Measurements from ENCODE around the gene SERPINA5.

Gene SERPINA5

DNA sequence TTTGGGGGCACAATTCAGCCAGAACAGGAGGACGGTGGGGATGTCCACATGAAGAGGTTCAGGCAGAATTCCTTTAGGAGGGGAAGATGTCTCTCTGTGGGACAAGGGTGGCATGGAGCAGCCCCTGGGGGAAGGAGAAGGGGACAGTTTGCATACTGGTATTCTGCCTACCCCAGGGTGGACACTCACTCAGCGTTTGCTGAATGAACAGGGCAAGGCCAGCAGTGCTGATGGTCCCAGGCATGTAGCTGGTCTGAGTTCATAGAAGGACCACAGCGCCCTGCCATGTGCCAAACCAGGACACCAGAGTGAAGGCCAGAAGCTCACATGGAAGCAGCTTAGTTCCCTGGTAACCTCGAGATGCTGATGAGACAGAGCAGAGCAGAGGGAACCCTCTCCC is 5.4 kb downstream of the SERPINA5 start:
- TF ChIP-seq TCF12 (IDR thresholded peaks at IDR 0.05; ENCODE audit: low read depth) (no peak), ZBTB7A (IDR thresholded peaks at IDR 0.05; ENCODE audit: low read depth) (no peak)

DNA sequence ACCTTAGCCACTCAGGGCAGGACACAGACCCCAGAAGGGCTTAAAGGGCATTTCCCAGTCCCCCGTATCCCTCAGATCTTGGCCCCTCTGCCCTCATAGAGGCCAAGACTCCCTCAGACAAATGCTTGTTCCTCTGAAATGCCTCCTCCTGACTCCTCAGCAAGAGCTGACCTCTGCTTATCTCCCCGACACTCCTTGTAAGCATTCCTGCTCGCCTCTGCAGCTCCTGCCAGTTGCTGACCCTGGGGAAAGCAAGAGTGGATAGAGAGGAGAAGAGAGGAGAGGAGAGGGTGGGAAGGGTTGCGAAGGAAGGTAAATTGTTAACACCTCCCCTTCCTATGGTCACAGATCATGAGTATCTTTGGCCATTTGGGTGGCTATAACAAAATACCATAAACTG is 7.1 kb downstream of the SERPINA5 start:
- TF ChIP-seq TCF12 (IDR thresholded peaks at IDR 0.05; ENCODE audit: low read depth) (no peak), ZBTB7A (IDR thresholded peaks at IDR 0.05; ENCODE audit: low read depth) (no peak), TAF1 (IDR thresholded peaks at IDR 0.05; ENCODE audit: low read depth) (no peak), YY1 (IDR thresholded peaks at IDR 0.05; ENCODE audit: low read depth) (no peak), CREB1 (IDR thresholded peaks at IDR 0.05; ENCODE audit: low read depth) (no peak), EGR1 (IDR thresholded peaks at IDR 0.05) (no peak), CEBPB (IDR thresholded peaks at IDR 0.05) (no peak), RAD21 (IDR thresholded peaks at IDR 0.05; ENCODE audit: low read depth) (no peak), FOXM1 (IDR thresholded peaks at IDR 0.05; ENCODE audit: borderline replicate concordance, low read depth) (no peak), TEAD4 (IDR thresholded peaks at IDR 0.05) (no peak), NFIC (IDR thresholded peaks at IDR 0.05) (no peak), EP300 (IDR thresholded peaks at IDR 0.05; ENCODE audit: borderline replicate concordance) (no peak)
- TF ChIP-seq, protein P1, sequence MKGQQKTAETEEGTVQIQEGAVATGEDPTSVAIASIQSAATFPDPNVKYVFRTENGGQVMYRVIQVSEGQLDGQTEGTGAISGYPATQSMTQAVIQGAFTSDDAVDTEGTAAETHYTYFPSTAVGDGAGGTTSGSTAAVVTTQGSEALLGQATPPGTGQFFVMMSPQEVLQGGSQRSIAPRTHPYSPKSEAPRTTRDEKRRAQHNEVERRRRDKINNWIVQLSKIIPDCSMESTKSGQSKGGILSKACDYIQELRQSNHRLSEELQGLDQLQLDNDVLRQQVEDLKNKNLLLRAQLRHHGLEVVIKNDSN (IDR thresholded peaks at IDR 0.05) = no peak
- TF ChIP-seq, protein P2, sequence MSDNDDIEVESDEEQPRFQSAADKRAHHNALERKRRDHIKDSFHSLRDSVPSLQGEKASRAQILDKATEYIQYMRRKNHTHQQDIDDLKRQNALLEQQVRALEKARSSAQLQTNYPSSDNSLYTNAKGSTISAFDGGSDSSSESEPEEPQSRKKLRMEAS (IDR thresholded peaks at IDR 0.05) = no peak
- TF ChIP-seq, protein P3, sequence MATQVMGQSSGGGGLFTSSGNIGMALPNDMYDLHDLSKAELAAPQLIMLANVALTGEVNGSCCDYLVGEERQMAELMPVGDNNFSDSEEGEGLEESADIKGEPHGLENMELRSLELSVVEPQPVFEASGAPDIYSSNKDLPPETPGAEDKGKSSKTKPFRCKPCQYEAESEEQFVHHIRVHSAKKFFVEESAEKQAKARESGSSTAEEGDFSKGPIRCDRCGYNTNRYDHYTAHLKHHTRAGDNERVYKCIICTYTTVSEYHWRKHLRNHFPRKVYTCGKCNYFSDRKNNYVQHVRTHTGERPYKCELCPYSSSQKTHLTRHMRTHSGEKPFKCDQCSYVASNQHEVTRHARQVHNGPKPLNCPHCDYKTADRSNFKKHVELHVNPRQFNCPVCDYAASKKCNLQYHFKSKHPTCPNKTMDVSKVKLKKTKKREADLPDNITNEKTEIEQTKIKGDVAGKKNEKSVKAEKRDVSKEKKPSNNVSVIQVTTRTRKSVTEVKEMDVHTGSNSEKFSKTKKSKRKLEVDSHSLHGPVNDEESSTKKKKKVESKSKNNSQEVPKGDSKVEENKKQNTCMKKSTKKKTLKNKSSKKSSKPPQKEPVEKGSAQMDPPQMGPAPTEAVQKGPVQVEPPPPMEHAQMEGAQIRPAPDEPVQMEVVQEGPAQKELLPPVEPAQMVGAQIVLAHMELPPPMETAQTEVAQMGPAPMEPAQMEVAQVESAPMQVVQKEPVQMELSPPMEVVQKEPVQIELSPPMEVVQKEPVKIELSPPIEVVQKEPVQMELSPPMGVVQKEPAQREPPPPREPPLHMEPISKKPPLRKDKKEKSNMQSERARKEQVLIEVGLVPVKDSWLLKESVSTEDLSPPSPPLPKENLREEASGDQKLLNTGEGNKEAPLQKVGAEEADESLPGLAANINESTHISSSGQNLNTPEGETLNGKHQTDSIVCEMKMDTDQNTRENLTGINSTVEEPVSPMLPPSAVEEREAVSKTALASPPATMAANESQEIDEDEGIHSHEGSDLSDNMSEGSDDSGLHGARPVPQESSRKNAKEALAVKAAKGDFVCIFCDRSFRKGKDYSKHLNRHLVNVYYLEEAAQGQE (IDR thresholded peaks at IDR 0.05; ENCODE audit: low read depth) = no peak

DNA sequence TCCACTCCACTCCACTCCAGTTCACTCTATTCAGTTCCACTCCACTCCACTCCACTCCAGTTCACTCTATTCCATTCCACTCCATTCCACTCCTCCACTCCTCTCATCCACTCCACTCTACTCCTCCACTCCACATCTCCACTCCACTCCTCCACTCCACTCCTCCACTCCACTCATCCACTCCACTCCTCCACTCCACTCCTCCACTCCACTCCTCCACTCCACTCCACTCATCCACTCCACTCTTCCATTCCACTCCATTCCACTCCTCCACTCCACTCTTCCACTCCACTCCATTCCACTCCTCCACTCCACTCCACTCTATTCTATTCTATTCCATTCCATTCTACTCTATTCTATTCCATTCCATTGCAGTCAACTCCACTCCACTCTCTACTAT is 9.8 kb downstream of the SERPINA5 start:
- TF ChIP-seq, protein P1 (IDR thresholded peaks at IDR 0.05) = no peak
- TF ChIP-seq TEAD4 (IDR thresholded peaks at IDR 0.05) (no peak), CREB1 (IDR thresholded peaks at IDR 0.05; ENCODE audit: low read depth) (no peak), ZBTB7A (IDR thresholded peaks at IDR 0.05; ENCODE audit: low read depth) (no peak), NFIC (IDR thresholded peaks at IDR 0.05) (no peak), TAF1 (IDR thresholded peaks at IDR 0.05; ENCODE audit: low read depth) (no peak), CEBPB (IDR thresholded peaks at IDR 0.05) (no peak), YY1 (IDR thresholded peaks at IDR 0.05; ENCODE audit: low read depth) (no peak), RAD21 (IDR thresholded peaks at IDR 0.05; ENCODE audit: low read depth) (no peak), TCF12 (IDR thresholded peaks at IDR 0.05; ENCODE audit: low read depth) (no peak), EGR1 (IDR thresholded peaks at IDR 0.05) (no peak), FOXM1 (IDR thresholded peaks at IDR 0.05; ENCODE audit: borderline replicate concordance, low read depth) (no peak), EP300 (IDR thresholded peaks at IDR 0.05; ENCODE audit: borderline replicate concordance) (no peak)
- TF ChIP-seq, protein P3 (IDR thresholded peaks at IDR 0.05; ENCODE audit: low read depth) = no peak
- TF ChIP-seq, protein P2 (IDR thresholded peaks at IDR 0.05) = no peak

DNA sequence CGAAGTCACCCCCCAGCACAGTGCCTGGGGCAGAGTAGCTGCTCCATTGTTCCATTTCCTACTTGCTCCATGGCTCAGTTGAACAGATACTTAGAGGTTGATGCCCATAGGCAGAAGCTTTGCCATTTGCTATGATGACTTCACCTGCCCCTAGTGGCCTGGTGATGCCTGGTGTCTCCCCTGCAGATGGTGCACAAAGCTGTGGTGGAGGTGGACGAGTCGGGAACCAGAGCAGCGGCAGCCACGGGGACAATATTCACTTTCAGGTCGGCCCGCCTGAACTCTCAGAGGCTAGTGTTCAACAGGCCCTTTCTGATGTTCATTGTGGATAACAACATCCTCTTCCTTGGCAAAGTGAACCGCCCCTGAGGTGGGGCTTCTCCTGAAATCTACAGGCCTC is 10.6 kb downstream of the SERPINA5 start:
- TF ChIP-seq TEAD4 (IDR thresholded peaks at IDR 0.05) (no peak), TAF1 (IDR thresholded peaks at IDR 0.05; ENCODE audit: low read depth) (no peak), CREB1 (IDR thresholded peaks at IDR 0.05; ENCODE audit: low read depth) (no peak), YY1 (IDR thresholded peaks at IDR 0.05; ENCODE audit: low read depth) (no peak), EP300 (IDR thresholded peaks at IDR 0.05; ENCODE audit: borderline replicate concordance) (no peak), ZBTB7A (IDR thresholded peaks at IDR 0.05; ENCODE audit: low read depth) (no peak), FOXM1 (IDR thresholded peaks at IDR 0.05; ENCODE audit: borderline replicate concordance, low read depth) (no peak), TCF12 (IDR thresholded peaks at IDR 0.05; ENCODE audit: low read depth) (no peak), RAD21 (IDR thresholded peaks at IDR 0.05; ENCODE audit: low read depth) (no peak)
- TF ChIP-seq, protein P2 (IDR thresholded peaks at IDR 0.05) = no peak
- TF ChIP-seq, protein P3 (IDR thresholded peaks at IDR 0.05; ENCODE audit: low read depth) = no peak

Data from Ishikawa (cell line).